HG03460 (cell line): ENCODE results near the gene MEIOB.
"Not testable (repeated sequence)": the region's sequence is repeated elsewhere in the genome, so short reads cannot be mapped to it uniquely, and the experiment has no call there.

Source experiments
- ATAC-seq: cut with Tn5 transposase; IDR thresholded peaks from one replicate; pipeline ENCODE4 v1.9.1; 2021; ENCODE audit not compliant: unreplicated experiment

Gene MEIOB

GRCh38 chr16:1907226-1907860 is 35.4 kb upstream of the MEIOB start:
- no peak for ATAC-seq

- ATAC-seq = no peak
Observed at GRCh38 chr16:1906846-1907165, 34.8 kb upstream of the MEIOB start.

GRCh38 chr16:1906055-1906845 is 34.3 kb upstream of the MEIOB start:
- no peak for ATAC-seq

- no peak for ATAC-seq
Observed at GRCh38 chr16:1903845-1904840, 32.2 kb upstream of the MEIOB start.

- no peak for ATAC-seq
Observed at GRCh38 chr16:1903220-1903574, 31.2 kb upstream of the MEIOB start.

GRCh38 chr16:1902547-1903219 is 30.7 kb upstream of the MEIOB start:
- ATAC-seq = no peak

- no peak for ATAC-seq
Observed at GRCh38 chr16:1900452-1900774, 28.4 kb upstream of the MEIOB start.

- no peak for ATAC-seq
Observed at GRCh38 chr16:1899641-1900451, 27.9 kb upstream of the MEIOB start.

- not testable (repeated sequence) for ATAC-seq
Observed at GRCh38 chr16:1897692-1898091, 25.7 kb upstream of the MEIOB start.

- no peak for ATAC-seq
Observed at GRCh38 chr16:1895949-1896675, 24.1 kb upstream of the MEIOB start.

GRCh38 chr16:1895068-1895467 is 23.1 kb upstream of the MEIOB start:
- ATAC-seq = no peak

- ATAC-seq = no peak
Observed at GRCh38 chr16:1890708-1891050, 18.7 kb upstream of the MEIOB start.

- ATAC-seq = no peak
Observed at GRCh38 chr16:1890024-1890707, 18.2 kb upstream of the MEIOB start.

- ATAC-seq = no peak
Observed at GRCh38 chr16:1887711-1888354, 15.9 kb upstream of the MEIOB start.

GRCh38 chr16:1884889-1885288 is 12.9 kb upstream of the MEIOB start:
- ATAC-seq = no peak

GRCh38 chr16:1884155-1884760 is 12.3 kb upstream of the MEIOB start:
- no peak for ATAC-seq

- ATAC-seq = not testable (repeated sequence)
Observed at GRCh38 chr16:1881172-1881571, 9.2 kb upstream of the MEIOB start.

GRCh38 chr16:1879477-1879876 is 7.5 kb upstream of the MEIOB start:
- ATAC-seq = no peak
